HCT116 (cell line): Measurements from ENCODE around the gene PRR16. TPM values are rescaled to one million over a fixed set of nuclear protein-coding genes. Genes with fewer than 3 reads are reported as not detected.

ENCODE experiments used
- ATAC-seq: fragments of 200-7000 bp; cut with Tn5 transposase; 2 replicates; pipeline ENCODE4 v1.9.1; 2020; ENCODE audit warnings: mild to moderate bottlenecking, moderate library complexity
- BruUV-seq: library from RNA; stranded (reverse); fragments of 400-500 nt; replicated peaks from 2 replicates; lab custom pipeline; 2021; lab: Mats Ljungman, UMichigan
- CTCF ChIA-PET: fragments of 300-600 bp; sonication (Branson Sonifier 250); formaldehyde crosslinking; loops from one replicate; lab custom pipeline; 2021; ENCODE audit warnings: antibody characterized with exemption; lab: Charles Lee
- POLR2A ChIA-PET: fragments of 300-600, 350-600 bp; sonication (Branson Sonifier 250); formaldehyde crosslinking; loops from one replicate; lab custom pipeline; 2021; ENCODE audit warnings: antibody characterized with exemption; lab: Charles Lee
- RAD21 ChIA-PET, 2 experiments: fragments of 300-600 bp; sonication (Branson Sonifier 250); formaldehyde crosslinking; loops; one replicate each; lab custom pipeline; 2023; ENCODE audit warnings: low total read pairs in 2 of 2; ENCODE audit not compliant: uncharacterized antibody in 2 of 2, unreplicated experiment in 2 of 2, low non-redundant PET in 1 of 2; lab: Charles Lee
- DNase-seq: peaks from one replicate; pipeline ENCODE4 v3.0.0-alpha.2; 2010; ENCODE audit warnings: low read depth, low spot score
- H2AFZ ChIP-seq: fragments of 200-600 bp; shearing (Covaris generic), sonication (generic); 2 replicates; pipeline ENCODE4 v1.6.1; 2017; ENCODE audit warnings: low read depth, mixed run types, mixed read lengths, antibody characterized with exemption, low read length; ENCODE audit not compliant: poor library complexity, severe bottlenecking
- H3K27ac ChIP-seq: 2 replicates; pipeline ENCODE4 v1.5.1; 2012; ENCODE audit warnings: low read depth, low read length
- H3K27me3 ChIP-seq: fragments of 200-600 bp; sonication (generic); 2 replicates; pipeline ENCODE4 v1.6.1; 2016; ENCODE audit warnings: mixed run types, low read length, mixed read lengths; ENCODE audit not compliant: insufficient read depth
- H3K36me3 ChIP-seq, 2 experiments: fragments of 200-500 bp in 1 of 2; fragments of 200-600 bp in 1 of 2; sonication (Bioruptor generic) in 1 of 2; sonication (generic) in 1 of 2; 2 replicates each; pipeline versions ENCODE4 v1.5.1 to v1.6.1; 2014 to 2016; ENCODE audit warnings: low read length in 2 of 2, inconsistent platforms in 1 of 2, mixed read lengths in 1 of 2, mixed run types in 1 of 2; ENCODE audit not compliant: insufficient read depth in 2 of 2, control insufficient read depth in 1 of 2
- H3K4me1 ChIP-seq, 2 experiments: fragments of 200-600 bp in 1 of 2; sonication (generic) in 1 of 2; 2 replicates each; pipeline versions ENCODE4 v1.5.1 to v1.6.1; 2012 to 2017; ENCODE audit warnings: low read length in 2 of 2, inconsistent platforms in 1 of 2, mild to moderate bottlenecking in 1 of 2, mixed read lengths in 1 of 2, mixed run types in 1 of 2, moderate library complexity in 1 of 2; ENCODE audit not compliant: insufficient read depth in 2 of 2, control insufficient read depth in 1 of 2
- H3K4me2 ChIP-seq: fragments of 200-600 bp; sonication (generic); 2 replicates; pipeline ENCODE4 v1.6.1; 2017; ENCODE audit warnings: mixed run types, low read length, mixed read lengths
- H3K4me3 ChIP-seq, 2 experiments: fragments of 200-600 bp in 1 of 2; sonication (generic) in 1 of 2; replicated peaks in 1 of 2; 2 replicates each; pipeline ENCODE4 v1.5.1; 2011 to 2016; ENCODE audit warnings: low read length in 2 of 2, control low read depth in 1 of 2, low read depth in 1 of 2, mild to moderate bottlenecking in 1 of 2, mixed read lengths in 1 of 2, mixed run types in 1 of 2
- H3K79me2 ChIP-seq: fragments of 200-600 bp; sonication (generic); 2 replicates; pipeline ENCODE4 v1.6.1; 2017; ENCODE audit warnings: mild to moderate bottlenecking, mixed run types, low read length, moderate library complexity, mixed read lengths; ENCODE audit not compliant: insufficient read depth
- H3K9ac ChIP-seq: fragments of 200-600 bp; sonication (generic); 2 replicates; pipeline ENCODE4 v1.6.1; 2016; ENCODE audit warnings: low read length, mixed read lengths
- H3K9me2 ChIP-seq: fragments of 200-600 bp; sonication (generic), shearing (Covaris generic); 2 replicates; pipeline ENCODE4 v1.6.1; 2017; ENCODE audit warnings: mixed run types, mild to moderate bottlenecking, moderate library complexity; ENCODE audit not compliant: insufficient read depth
- H3K9me3 ChIP-seq, 2 experiments: fragments of 200-500 bp in 1 of 2; fragments of 200-600 bp in 1 of 2; sonication (Bioruptor generic) in 1 of 2; sonication (generic) in 1 of 2; 2 replicates each; pipeline ENCODE4 v1.6.1; 2014 to 2017; ENCODE audit warnings: low read length in 2 of 2, mixed read lengths in 2 of 2, inconsistent platforms in 1 of 2, low read depth in 1 of 2, mild to moderate bottlenecking in 1 of 2, mixed run types in 1 of 2, moderate library complexity in 1 of 2; ENCODE audit not compliant: control insufficient read depth in 1 of 2, insufficient read depth in 1 of 2
- H4K20me1 ChIP-seq: fragments of 200-600 bp; sonication (generic), shearing (Covaris generic); 2 replicates; pipeline ENCODE4 v1.6.1; 2017; ENCODE audit warnings: mixed run types, mild to moderate bottlenecking, moderate library complexity; ENCODE audit not compliant: insufficient read depth
- CBX3 ChIP-seq: IDR thresholded peaks from 2 replicates; pipeline ENCODE4 v1.6.1; 2012; ENCODE audit warnings: low read depth
- EGR1 ChIP-seq: IDR thresholded peaks from 2 replicates; pipeline ENCODE4 v1.6.1; 2012; ENCODE audit warnings: low read depth
- POLR2A ChIP-seq: IDR thresholded peaks from 2 replicates; pipeline ENCODE4 v1.7.0; 2011; ENCODE audit warnings: borderline replicate concordance; ENCODE audit not compliant: insufficient read depth, insufficient read length; ENCODE audit errors: extremely low read depth
- RAD21 ChIP-seq: IDR thresholded peaks from 2 replicates; pipeline ENCODE4 v1.6.1; 2012; ENCODE audit warnings: low read depth, mild to moderate bottlenecking
- TCF7L2 ChIP-seq: IDR thresholded peaks from 2 replicates; pipeline ENCODE4 v1.7.0; 2011; ENCODE audit warnings: borderline replicate concordance, inconsistent platforms; ENCODE audit not compliant: insufficient read depth, insufficient read length; ENCODE audit errors: extremely low read depth
- intact Hi-C: fragments of 100-400 bp; cut with micrococcal nuclease; formaldehyde crosslinking; loops from 2 replicates; pipeline ENCODE4 v1.10.0; 2022
- total RNA-seq: library from RNA; stranded (reverse); gene quantifications from one replicate; pipeline ENCODE4 v1.2.1, GENCODE V29; 2021; ENCODE audit not compliant: unreplicated experiment
- TF ChIP-seq, protein P1 (sequence below), 3 experiments: fragments of 200-600 bp in 1 of 3; sonication (generic) in 1 of 3; IDR thresholded peaks in 2 of 3; conservative IDR thresholded peaks in 1 of 3; 2 replicates each; pipeline ENCODE4 v1.5.1; 2012 to 2017; ENCODE audit warnings: low read depth in 2 of 3, low read length in 2 of 3, antibody characterized with exemption in 1 of 3, borderline replicate concordance in 1 of 3, control low read depth in 1 of 3, mild to moderate bottlenecking in 1 of 3, mixed read lengths in 1 of 3, mixed run types in 1 of 3, moderate library complexity in 1 of 3; ENCODE audit not compliant: insufficient read depth in 1 of 3

PRR16 gene
- total RNA-seq, 1 experiment from 2014 or later, result 0.42 TPM

DNA sequence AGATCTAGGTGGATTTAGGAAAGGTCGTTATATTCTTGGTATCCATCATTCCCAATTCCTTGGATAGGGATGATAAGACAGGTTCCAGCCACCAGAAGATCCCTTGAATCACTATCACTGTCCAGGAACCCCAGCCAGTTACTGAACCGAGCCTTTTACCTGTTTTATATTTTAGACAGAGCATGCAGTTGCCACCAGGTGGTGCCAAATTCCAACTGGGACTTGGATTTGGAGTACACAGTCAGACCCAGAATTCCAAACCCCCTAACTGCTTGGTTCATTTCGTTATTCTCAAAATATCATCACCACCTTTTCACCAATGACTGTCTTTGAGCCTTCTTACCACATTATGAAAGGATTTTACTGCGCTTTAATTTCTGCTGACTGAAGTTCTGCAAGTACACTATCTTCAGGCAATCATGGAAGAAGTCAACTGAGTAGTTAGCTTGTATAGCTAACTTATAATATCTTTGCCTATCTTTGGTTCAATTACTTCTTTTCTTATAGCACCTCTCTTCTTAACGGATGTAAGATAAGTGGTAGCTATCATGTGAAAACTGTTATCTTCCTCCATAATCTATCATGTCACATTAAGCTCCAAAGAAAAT is 191.8 kb downstream of the PRR16 start:
- Histone ChIP-seq H3K9ac (no peak overlapping the region), H2AFZ (peak overlapping the region; percentile 91), H3K27me3 (no peaks in the 10 kb centered on the region), H3K36me3 (no peaks in the 10 kb centered on the region), H3K4me2 (no peak overlapping the region), H3K4me3 (no peak overlapping the region), H3K9me2 (no peaks in the 10 kb centered on the region), H3K4me1 (no peaks in the 10 kb centered on the region), H4K20me1 (no peaks in the 10 kb centered on the region), H3K9me3 (no peaks in the 10 kb centered on the region), H3K79me2 (no peaks in the 10 kb centered on the region), H3K27ac (no peak overlapping the region)
- peak; percentile 40 for DNase-seq
- RAD21 ChIA-PET, result interaction anchor here in 1 of 2 experiments (1.4 kb wide), 1 partner anchor 1293 kb away, joined by 3 read pairs; no protein-coding TSS in a partner anchor
- ATAC-seq, result peak; percentile 93
- intact Hi-C loops, result loop anchor here (1.0 to 10.0 kb wide), 4 partner anchors 147 to 1293 kb away; no protein-coding TSS in a partner anchor
- TF ChIP-seq CBX3 (0 out of 2 replicates have a peak, but pooled peaks have one; percentile 15), TCF7L2 (no peak), EGR1 (no peak), RAD21 (peak; percentile 77), POLR2A (no peak)
- TF ChIP-seq, protein P1, sequence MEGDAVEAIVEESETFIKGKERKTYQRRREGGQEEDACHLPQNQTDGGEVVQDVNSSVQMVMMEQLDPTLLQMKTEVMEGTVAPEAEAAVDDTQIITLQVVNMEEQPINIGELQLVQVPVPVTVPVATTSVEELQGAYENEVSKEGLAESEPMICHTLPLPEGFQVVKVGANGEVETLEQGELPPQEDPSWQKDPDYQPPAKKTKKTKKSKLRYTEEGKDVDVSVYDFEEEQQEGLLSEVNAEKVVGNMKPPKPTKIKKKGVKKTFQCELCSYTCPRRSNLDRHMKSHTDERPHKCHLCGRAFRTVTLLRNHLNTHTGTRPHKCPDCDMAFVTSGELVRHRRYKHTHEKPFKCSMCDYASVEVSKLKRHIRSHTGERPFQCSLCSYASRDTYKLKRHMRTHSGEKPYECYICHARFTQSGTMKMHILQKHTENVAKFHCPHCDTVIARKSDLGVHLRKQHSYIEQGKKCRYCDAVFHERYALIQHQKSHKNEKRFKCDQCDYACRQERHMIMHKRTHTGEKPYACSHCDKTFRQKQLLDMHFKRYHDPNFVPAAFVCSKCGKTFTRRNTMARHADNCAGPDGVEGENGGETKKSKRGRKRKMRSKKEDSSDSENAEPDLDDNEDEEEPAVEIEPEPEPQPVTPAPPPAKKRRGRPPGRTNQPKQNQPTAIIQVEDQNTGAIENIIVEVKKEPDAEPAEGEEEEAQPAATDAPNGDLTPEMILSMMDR (IDR thresholded peaks at IDR 0.05 in 2 of 3, conservative IDR thresholded peaks at IDR 0.05 in 1 of 3; ENCODE audit: borderline replicate concordance in 1 of 3, insufficient read depth in 1 of 3, low read depth in 2 of 3, low read length in 2 of 3), result peak; percentile 56 to 83 (median 75); a peak in 5 of 6 replicates
- no TSS peak for BruUV-seq
- POLR2A ChIA-PET, result no interaction called here
- CTCF ChIA-PET, result interaction anchor here (0.6 to 1.7 kb wide), 10 partner anchors 8 to 1500 kb away, joined by 3 to 18 read pairs (median 4); no protein-coding TSS in a partner anchor
